ENCODE results near the gene MBD3L3.
"Not testable (repeated sequence)": the region's sequence is repeated elsewhere in the genome, so short reads cannot be mapped to it uniquely, and the experiment has no call there.

MBD3L3 gene

GRCh38 chr19:7030278-7030677 lies 28.2 kb downstream of the MBD3L3 start, which contains the start of gene MBD3L5:
Gene MBD3L5, plus strand, starts transcription at chr19:7030578. Its CDS starts 34 bp downstream, at chr19:7030612.
- H3K36me3 Mint-ChIP-seq; ATAC-seq; H3K9me3 Mint-ChIP-seq; DNase-seq (ENCODE audit: low spot score in 2 of 2); H3K4me3 Mint-ChIP-seq; H3K4me1 Mint-ChIP-seq; H3K27ac Mint-ChIP-seq: not testable (repeated sequence)

GRCh38 chr19:7028790-7029189 lies 29.7 kb downstream of the MBD3L3 start:
- not testable (repeated sequence) for H3K36me3 Mint-ChIP-seq

GRCh38 chr19:7021331-7021730 lies 37.1 kb downstream of the MBD3L3 start, which contains the start of gene MBD3L2B:
Gene MBD3L2B, minus strand, starts transcription at chr19:7021431. Its CDS starts 34 bp downstream, at chr19:7021397.
- not testable (repeated sequence) for DNase-seq (ENCODE audit: low spot score in 2 of 2); H3K36me3 Mint-ChIP-seq; ATAC-seq; H3K9me3 Mint-ChIP-seq; H3K4me3 Mint-ChIP-seq; H3K27ac Mint-ChIP-seq; H3K4me1 Mint-ChIP-seq

More at GRCh38 chr19:7028790-7029189, 29.7 kb downstream of the MBD3L3 start:
- not testable (repeated sequence) for H3K9me3 Mint-ChIP-seq; H3K4me3 Mint-ChIP-seq; DNase-seq (ENCODE audit: low spot score in 2 of 2); ATAC-seq; H3K27ac Mint-ChIP-seq; H3K4me1 Mint-ChIP-seq

GRCh38 chr19:7018828-7019227 lies 39.6 kb downstream of the MBD3L3 start:
- ATAC-seq, result no peak
- Mint-ChIP-seq H3K9me3 (no peaks in the 10 kb centered on the region), H3K36me3 (no peaks in the 10 kb centered on the region), H3K4me1 (peaks cover 3% of the 10 kb centered on the region), H3K4me3 (no peak overlapping the region), H3K27ac (no peak overlapping the region)
- DNase-seq (ENCODE audit: low spot score in 2 of 2), result peak in 1 of 2 donors; percentile 20

- Mint-ChIP-seq H3K9me3 (no peaks in the 10 kb centered on the region), H3K4me1 (peaks cover 32% of the 10 kb centered on the region), H3K36me3 (no peaks in the 10 kb centered on the region), H3K4me3 (no peak overlapping the region), H3K27ac (peak overlapping the region; percentile 51)
- peak in 1 of 2 donors; percentile 45 for DNase-seq (ENCODE audit: low spot score in 2 of 2)
- ATAC-seq, result peak; percentile 86
Measured at GRCh38 chr19:7013678-7014077, 44.8 kb downstream of the MBD3L3 start.

- DNase-seq (ENCODE audit: low spot score in 2 of 2) (peak in 1 of 2 donors; percentile 49), ATAC-seq (peak; percentile 93)
- Mint-ChIP-seq H3K4me1 (peaks cover 46% of the 10 kb centered on the region), H3K27ac (peak overlapping the region; percentile 44), H3K36me3 (no peaks in the 10 kb centered on the region), H3K4me3 (peak overlapping the region; percentile 16), H3K9me3 (no peaks in the 10 kb centered on the region)
Measured at GRCh38 chr19:7010722-7011593, 47.5 kb downstream of the MBD3L3 start.

GRCh38 chr19:7007859-7008258 lies 50.6 kb downstream of the MBD3L3 start:
- no peak overlapping the region for H3K4me3 Mint-ChIP-seq
- no peaks in the 10 kb centered on the region for H3K9me3 Mint-ChIP-seq
- DNase-seq (ENCODE audit: low spot score in 2 of 2) (peak in 1 of 2 donors; percentile 36), ATAC-seq (no peak)
- H3K4me1 Mint-ChIP-seq, result peaks cover 42% of the 10 kb centered on the region
- no peak overlapping the region for H3K27ac Mint-ChIP-seq
- no peaks in the 10 kb centered on the region for H3K36me3 Mint-ChIP-seq
